Stimulated activated CD4-positive, alpha-beta T cell treated with anti-CD3 and anti-CD28 coated beads, Interleukin-15, amount 100 ng/mL, for 1 hour (primary cell): Measurements from ENCODE around the gene PTPRD.

Experiments
- DNase-seq, 2 donors: peaks; one replicate each; pipeline ENCODE4 v3.0.0-alpha.2; 2020; ENCODE audit warnings: low read depth in 1 of 2, low spot score in 1 of 2

PTPRD gene

DNA sequence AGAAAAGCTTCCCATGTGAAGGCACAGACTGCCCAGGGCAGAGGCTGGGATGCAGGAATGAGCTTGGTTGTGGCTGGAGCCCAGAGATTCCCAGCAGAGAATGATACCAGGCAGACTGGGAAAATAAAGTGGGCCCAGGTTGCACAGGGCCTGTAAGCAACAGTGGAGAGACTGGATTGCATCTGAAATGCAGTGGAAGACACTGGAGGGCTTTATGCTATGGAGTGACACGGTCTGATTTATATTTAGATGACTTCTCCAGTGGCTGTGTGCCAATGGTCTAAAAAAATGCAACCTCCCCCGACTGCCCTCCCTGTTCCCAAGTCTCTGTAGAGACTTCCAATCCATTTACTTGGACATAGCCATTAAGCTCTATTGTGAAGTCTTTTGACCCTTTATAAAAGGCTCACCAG is 1862.2 kb downstream of the PTPRD start:
- DNase-seq = no peak

DNA sequence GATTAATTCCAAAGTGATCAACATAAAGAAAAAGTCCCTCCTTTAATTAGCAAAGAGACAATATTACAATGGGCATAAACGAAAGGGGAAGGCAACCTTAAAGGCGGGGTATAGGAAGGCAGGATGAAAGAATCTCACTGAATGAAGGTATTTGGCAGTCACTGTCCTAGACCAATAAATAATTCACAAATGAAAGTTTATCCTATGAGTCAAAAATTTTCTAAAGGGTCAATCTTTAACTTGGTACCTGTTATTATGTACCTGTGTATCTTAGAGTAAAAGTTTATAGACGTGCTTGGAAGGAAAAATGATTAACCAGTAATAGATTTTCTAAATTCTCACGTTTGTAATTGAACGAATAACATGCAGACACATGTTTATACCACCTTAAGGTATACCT is 1867.5 kb downstream of the PTPRD start:
- DNase-seq = no peak

DNA sequence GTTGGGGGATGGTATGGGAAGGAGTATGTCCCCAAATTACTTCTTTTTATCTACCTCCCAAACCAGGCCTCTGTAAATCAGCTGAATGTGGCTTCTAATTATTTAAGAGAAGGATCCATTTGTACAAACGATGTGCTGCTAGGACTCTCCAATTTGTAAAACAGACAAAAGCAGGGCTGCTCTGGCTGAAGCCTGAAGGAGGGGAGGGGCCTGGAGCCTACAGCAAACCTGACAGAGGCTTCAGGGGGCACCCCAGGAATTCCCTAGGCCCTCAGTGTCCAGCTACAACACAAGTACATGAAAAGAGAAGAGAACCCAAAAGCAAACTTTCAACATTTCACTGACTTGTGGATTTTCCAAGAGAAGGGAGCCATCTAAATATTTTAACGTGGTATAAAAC is 1873.9 kb downstream of the PTPRD start:
- DNase-seq = no peak

DNA sequence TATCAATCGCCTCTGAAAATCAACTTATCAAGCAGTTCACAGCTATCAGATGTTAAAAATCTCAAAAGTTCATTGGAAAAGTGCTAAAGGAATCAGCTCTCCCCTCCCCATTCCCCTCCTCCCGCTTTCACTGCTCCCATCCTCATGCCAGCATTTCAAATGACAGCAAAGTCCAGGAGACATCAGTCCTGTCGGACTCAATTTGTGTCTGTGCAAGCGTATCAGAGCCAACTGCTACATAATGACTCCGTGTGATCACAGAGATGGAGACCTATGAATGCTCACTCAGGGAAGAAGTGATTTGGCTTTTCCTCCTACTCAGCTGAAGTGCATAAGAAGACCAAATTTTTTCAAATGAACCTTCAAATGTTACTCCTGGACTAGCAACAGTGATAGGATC is 1876.0 kb downstream of the PTPRD start:
- no peak for DNase-seq

DNA sequence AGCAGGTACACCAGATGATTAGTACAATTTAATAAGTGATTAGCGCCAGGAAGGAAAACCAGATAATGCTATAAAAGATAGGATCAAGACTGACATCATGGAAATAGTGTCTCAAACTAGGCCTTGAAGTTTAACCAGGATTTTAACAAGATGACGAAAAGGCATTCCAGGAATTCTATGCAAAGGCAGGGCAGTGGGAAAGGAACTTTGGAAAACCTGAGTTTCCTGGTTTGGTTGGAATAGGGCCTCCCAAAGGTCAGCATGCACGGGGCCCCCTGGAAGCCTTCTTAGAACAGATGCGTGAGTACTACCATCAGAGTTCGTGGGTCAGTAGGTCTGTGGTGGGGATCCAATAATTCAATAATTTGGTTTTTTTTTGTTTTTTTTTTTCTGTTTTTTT is 1878.0 kb downstream of the PTPRD start:
- DNase-seq = no peak

DNA sequence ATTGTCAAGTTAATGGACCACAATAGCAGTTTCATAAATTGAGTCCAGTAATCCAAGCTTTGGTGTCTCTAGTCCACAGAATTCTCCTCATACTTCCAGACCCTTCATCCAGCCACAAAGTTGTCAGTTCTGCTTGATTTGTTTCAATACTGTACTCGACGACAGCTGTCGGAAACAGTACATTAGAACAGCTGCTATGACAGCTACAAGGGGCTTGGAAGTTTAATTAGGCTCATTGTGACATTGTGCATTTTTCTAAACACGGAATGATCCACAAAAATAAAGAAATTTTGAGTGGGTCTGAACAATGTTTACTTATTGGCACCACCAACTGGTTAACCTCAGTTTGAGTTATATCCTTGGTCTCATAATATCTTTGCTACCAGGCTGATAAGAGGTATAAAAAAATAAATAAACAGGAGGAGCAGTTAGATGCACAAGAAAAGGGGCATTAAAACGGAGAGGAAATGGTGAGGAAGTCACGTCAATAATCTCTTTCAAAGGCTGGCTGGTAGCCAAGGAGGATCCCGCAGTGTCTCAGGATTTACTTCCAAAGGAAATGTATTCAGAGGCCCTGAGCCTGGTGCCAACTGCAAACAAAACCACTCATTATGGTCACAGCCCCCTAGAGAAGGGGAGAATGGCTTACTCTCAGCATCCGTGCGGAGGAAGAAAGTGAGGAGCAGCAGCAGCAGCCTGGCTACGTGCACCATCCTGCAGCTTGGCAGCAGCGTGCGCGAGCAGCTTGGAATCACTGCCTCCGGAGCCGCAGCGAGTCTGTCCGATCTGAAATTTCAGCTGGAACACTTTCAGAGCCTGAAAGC is 1879.5 kb downstream of the PTPRD start:
- no peak for DNase-seq

DNA sequence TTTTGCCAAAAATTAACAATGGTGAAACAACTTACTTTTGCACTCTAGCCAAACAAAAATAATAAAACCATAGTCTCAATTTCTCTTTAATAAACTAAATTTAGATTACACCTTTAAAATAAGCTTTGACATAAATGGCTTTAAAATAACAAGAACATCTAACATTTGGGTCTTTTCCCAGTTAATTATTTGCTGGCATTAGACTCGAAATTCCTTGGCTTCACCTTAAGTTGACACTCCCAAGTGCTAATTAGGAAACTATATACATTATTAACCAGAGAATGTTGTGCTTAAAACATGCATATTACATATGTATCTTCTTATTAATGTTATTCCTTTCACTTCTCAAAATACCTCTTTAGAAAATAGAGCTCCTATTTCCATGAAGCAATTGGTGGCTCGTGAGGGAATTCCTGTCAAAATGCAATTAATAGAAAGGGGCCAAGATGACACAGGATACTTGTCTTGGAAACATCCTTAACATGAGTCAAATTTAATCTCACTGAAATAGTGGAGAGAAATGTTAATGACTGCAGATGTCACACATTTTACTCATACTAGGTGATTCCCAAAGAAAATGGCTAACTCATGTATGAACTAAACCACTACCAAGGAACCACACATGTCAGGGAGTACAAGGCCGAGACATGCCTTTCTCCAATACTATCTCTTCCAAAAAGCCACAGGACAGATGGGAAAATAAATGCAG is 1880.3 kb downstream of the PTPRD start:
- no peak for DNase-seq

DNA sequence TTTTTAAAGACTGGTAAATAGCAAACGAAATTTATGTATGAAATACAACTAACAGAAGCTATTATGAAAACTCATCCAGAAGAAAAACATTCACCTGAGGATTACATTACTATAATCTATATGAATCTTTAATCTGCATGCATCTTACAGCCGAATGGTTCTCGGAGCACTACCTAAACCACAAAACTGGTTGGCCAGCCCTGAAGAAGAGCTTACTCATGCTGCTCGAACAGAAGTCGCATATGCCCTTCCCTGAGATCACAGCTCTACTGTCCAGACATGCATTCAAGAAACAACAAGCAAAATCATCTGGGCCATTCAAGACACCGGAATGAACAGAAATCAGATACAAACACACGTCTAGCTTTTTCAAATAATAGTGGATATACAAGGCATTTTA is 1882.2 kb downstream of the PTPRD start:
- no peak for DNase-seq

DNA sequence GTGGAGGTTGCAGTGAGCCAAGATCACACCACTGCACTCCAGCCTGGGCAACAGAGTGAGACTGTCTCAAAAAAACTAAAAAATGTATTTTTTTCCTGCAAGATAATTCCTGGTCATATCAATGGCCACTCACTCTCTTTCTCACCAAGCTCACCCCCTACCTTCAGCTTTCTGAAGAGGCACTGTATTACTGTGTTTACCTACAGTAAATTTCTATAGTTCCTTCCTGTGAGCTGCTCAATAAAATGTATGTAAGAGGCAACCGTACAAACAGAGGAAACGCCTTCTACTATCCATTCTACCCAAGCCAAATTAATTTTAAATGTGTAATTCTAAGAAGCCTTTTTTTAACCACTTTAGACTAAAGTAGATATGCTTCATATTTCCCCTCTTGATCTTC is 1883.9 kb downstream of the PTPRD start:
- DNase-seq = no peak

DNA sequence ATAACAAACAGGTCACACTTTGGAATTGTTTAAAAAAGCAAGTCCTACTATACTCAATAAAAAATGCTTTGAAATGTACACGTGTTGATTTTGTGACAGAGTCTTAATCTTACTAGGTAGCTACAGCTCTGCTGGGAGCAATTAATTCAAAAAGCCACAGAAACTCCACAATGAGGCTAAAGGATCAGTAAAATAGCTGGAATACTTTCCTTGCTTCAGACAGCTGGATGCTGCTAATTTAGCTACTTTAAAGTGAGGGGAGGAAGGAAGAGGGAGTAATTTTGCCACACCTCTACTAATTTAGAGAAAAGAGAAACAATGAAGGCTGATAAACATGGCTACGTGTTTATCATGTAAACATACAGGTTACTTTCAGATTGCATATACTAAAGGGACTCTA is 1885.6 kb downstream of the PTPRD start:
- no peak for DNase-seq

DNA sequence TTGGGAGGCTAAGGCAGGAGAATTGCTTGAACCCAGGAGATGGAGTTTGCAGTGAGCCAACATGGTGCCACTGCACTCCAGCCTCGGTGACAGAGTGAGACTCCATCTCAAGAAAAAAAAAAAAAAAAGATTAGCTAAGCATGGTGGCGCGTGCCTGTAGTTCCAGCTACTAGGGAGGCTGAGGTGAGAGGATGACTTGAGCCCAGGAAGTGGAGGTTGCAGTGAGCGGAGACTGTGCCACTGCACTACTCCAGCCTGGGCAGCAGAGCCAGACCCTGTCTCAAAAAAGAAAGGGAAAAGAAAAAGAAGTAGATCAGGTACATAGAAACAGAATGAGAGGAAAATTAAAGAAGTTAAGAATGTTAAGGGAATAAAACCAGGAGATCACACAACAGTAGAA is 1886.1 kb downstream of the PTPRD start:
- DNase-seq = no peak

DNA sequence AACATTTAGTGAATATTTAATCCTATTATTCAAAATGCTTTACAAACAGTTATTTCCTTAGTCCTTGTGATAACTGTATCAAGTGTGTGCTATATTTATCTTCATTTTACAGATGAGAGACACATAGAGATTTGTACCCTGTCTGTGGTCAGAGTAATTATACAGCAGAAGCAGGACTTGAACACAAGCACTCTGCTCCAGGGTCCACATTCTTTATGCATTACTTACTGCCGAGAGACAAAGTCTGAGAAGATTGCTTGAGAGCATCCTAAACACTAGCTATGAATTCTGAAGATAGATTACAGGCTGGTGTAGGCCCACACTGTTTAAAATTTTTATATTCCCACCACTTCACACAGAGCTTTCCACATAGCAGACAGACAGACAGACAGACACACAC is 1887.2 kb downstream of the PTPRD start:
- no peak for DNase-seq

DNA sequence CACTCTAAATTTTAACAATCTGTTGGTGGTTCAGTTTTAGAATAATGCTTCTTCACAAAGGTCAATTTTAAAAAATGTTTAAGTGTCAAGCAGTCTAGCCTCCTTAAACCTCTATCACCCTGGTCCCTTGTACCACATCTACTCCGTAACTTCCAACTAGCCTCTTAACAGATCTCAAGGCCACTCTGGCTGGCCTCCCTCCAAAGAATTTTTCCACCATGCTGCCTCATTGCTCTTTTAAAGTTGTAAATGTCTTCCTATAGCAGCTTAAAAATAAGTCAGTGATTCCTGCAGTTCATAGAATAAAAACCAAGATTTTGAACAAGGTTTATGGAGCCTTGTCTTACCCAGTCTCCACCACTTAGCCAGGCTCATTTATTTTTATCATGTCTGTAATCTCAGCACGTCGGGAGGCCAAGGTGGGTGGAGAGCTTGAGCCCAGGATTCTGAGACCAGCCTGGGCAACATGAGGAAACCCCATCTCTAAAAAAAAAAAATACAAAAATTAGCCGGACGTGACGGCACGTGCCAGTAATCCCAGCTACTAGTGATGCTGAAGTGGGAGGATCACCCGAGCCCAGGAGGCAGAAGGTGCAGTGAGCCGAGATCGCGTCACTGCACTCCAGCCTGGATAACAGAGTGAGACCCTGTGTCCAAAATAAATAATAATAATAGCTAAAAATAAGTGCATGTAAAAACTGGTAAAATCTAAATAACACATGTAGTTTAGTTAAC is 1888.4 kb downstream of the PTPRD start:
- no peak for DNase-seq

DNA sequence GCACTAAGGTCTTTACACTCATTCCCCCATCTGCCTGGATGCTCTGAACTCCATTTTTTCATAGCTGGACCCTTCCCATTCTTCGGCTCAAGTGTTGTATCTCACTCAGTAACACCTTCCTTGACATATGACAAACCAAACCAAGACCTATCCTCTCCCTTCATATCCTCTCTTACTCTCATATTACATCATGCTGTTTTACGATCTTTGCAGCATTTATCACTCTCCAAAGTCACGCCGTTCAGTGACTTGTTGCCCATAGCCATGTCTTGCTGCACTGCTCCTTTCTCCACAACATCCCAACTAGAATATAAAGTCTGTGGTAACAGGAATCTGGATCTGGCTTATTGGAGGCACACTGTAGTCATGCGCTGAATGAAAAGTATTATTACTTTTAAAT is 1889.6 kb downstream of the PTPRD start:
- DNase-seq = no peak

DNA sequence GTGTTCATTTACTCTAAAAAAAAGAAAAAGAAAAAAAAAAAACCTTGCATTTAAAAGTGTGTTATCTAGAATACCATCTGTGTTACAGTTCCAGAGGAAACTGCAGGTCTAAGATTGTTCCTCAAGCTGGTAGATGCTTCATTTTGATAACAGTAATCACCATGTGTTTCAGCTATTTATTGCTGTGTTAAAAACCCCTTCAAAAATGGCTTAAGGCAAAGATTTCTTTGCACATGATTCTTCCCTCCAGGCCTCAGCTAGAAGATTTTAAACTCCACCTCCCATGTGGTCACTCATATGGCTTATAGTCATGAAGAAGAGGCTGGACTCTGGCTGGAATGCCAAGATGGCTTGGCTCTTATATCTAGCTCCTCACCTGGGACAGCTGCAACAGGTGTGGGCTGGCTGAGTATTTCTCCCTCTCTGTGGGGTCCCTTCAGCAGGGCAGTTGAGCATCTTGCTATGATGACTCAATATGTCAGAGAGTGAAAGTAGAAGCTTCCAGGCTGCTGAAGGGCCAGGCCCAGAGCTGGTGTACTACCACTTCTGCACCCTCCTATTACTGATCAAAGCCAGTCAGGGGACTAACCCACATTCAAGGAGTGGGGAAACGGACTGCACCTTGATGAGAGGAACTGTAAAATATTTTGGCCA is 1892.8 kb downstream of the PTPRD start:
- DNase-seq = no peak

DNA sequence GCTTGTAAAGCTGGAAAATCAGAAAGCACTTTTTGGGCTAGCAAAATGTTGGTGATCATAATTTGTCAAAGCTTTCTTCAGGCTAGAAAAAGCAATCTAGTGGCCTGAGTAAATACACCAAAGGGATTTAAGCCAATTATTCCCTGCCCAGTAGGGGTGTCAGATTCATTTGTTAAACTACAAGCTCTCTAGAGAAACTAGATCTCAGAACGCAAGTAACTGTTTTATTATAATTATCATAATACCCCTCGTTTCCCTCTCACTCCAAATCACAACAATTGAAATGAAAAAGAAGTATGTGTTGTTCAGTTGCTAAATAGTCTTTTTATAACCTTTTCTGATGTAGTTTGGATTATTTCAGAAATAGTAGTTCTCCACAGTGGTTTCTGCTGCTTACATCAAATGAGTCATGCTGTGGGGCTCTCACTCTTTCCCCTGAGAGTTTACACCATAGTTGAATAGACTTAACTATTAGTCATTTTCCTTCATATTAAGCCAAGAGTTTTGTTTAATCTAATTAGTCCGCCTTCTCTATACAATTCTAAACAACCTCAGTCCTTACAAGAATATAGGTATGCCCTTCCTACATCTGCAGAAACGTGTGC is 1894.6 kb downstream of the PTPRD start:
- no peak for DNase-seq

DNA sequence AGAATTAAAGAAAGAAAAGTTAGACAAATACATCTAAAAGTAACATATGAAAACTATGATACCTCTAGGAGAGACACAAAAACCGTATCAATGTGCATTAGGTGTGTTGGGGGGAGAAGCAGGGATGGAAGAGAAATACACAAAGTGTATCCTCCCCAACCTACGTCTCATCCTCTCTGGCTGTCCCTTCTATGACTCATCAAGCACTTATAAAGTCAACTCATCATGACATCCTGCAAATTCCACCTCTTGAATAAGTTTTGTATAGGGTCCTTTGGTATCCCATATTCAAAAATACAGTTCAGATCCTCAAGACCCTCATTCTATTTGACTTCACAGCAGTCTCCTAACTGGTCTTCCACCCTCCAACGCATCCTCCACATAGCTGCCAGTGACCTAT is 1895.7 kb downstream of the PTPRD start:
- DNase-seq = no peak

DNA sequence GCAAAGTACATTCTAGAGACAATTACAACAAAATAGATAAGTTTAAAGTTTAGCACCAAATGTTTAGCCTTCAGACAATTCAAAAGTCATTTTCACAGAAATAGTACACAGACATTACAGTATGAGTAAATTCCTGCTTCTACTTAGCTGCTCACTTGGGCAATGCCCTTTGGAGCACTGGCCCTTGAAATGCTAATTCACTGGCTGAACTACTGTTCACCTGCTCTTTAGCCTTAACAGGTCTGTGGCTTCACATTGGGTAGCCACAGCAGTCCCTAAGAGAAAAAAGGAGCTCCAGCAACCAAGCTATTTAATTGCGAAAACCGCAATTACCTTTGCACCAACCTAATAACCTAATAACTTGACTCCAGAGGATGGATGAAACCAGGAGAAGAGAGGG is 1897.0 kb downstream of the PTPRD start:
- no peak for DNase-seq

DNA sequence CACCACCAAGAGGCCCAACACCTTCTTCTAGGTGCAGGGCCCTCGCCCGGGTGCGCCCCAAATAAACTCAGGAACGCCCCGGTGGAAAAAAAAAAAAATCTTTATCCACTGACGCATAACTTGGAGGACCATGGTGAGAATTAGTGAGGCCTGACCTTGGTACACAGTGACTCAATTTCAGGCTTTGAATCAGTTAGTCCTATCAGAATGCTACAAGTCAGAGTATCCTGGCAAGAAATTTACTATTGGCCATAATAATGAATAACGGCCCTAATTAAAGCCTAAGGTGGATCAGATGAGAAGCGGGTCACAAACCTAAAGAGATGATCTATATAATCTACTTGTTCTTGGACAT is 1899.0 kb downstream of the PTPRD start:
- DNase-seq = no peak

DNA sequence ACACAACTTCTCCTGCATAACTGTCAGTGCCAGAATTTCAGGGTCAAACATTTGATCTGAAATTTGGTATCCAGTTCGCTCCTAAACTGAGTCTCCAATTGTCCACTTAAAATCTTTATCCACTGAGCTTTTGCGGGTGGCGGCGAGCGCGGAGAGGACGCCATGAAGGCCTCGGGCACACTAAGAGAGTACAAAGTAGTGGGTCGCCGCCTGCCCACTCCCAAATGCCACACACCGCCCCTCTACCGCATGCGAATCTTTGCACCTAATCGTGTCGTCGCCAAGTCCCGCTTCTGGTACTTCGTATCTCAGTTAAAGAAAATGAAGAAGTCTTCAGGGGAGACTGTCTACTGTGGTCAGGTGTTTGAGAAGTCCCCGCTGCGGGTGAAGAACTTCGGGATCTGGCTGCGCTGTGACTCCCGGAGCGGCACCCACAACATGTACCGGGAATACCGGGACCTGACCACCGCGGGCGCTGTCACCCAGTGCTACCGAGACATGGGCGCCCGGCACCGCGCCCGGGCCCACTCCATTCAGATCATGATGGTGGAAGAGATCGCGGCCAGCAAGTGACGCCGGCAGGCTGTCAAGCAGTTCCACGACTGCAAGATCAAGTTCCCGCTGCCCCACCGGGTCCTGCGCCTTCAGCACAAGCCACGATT is 1899.5 kb downstream of the PTPRD start:
- DNase-seq = no peak

DNA sequence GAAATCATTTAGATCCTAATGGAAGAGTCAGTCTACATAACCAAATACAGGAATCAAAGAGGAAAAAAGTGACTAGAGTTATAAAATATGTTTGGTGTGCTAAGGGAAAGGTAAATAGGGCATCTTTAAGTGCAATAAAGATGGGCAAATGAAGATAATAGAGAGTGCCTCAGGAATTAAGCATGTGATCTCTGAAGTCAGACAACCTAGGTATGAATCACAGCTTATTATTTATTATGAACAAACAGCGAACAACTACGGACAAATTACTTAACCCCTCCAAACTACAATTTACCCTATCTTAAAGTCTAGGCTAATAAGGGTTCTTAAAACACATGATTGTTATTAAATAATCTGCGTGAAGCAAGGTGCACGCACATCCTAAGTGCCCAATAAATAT is 1903.1 kb downstream of the PTPRD start:
- DNase-seq = no peak
